Dendritic cell treated with granulocyte-macrophage colony-stimulating factor and Interleukin-4, amounts not matched to agents 40 ng/mL and 50 ng/mL, for 4 days (primary cell): ENCODE data around the gene LIPC.

Source experiments
- H3K27ac Mint-ChIP-seq: one replicate; pipeline ENCODE4 v1.8.0; 2022; ENCODE audit warnings: mild to moderate bottlenecking, mixed read lengths
- H3K27me3 Mint-ChIP-seq: one replicate; pipeline ENCODE4 v1.8.0; 2022; ENCODE audit warnings: mild to moderate bottlenecking, mixed read lengths
- H3K36me3 Mint-ChIP-seq: one replicate; pipeline ENCODE4 v1.8.0; 2022; ENCODE audit warnings: low read depth, mixed read lengths
- H3K4me1 Mint-ChIP-seq: one replicate; pipeline ENCODE4 v1.8.0; 2022; ENCODE audit warnings: low read depth, mixed read lengths
- H3K4me3 Mint-ChIP-seq: one replicate; pipeline ENCODE4 v1.8.0; 2022; ENCODE audit warnings: mild to moderate bottlenecking, moderate library complexity, mixed read lengths
- H3K9me3 Mint-ChIP-seq: one replicate; pipeline ENCODE4 v1.8.0; 2022; ENCODE audit warnings: mixed read lengths
- intact Hi-C: fragments of 100-400 bp; cut with micrococcal nuclease; formaldehyde crosslinking; loops from one replicate; pipeline ENCODE4 v1.15.0; 2022

LIPC gene

GRCh38 chr15:58431221-58432149 lies at the start of gene LIPC:
LIPC (plus strand) TSS chr15:58431991; CDS start chr15:58432033, 42 bp downstream.
- H3K4me3 Mint-ChIP-seq, result no peak within 1 kb of the TSS
- peaks cover 23% of the 10 kb centered on the region for H3K4me1 Mint-ChIP-seq
- H3K27ac Mint-ChIP-seq, result no peak within 1 kb of the TSS
- intact Hi-C loops, result no loop called here
- H3K27me3 Mint-ChIP-seq, result no peaks in the 10 kb centered on the region
- no peaks in the 10 kb centered on the region for H3K9me3 Mint-ChIP-seq
- no peaks in the 10 kb centered on the region for H3K36me3 Mint-ChIP-seq

DNA sequence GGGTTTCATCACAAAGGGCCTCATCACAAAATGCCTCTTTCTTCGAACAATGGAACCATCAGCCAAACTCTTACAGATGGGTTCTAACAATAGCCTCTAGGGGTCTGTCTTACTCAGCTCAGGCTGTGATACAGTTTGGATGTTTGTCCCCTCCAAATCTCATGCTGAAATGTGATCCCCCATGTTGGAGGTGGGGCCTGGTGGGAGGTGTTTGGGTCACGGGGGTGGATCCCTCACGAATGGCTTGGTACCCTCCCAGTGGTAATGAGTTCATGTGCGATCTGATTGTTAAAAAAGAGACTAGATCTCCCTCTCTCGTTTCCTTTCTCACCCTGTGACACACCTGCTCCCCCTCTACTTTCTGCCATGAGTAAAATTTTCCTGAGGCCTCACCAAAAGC lies 47.9 kb upstream of the LIPC start:
- H3K27me3 Mint-ChIP-seq, result peaks cover 2% of the 10 kb centered on the region
- no peak overlapping the region for H3K27ac Mint-ChIP-seq
- intact Hi-C loops, result no loop called here
- H3K36me3 Mint-ChIP-seq, result no peaks in the 10 kb centered on the region
- peaks cover 8% of the 10 kb centered on the region for H3K4me1 Mint-ChIP-seq
- no peaks in the 10 kb centered on the region for H3K9me3 Mint-ChIP-seq
- no peak overlapping the region for H3K4me3 Mint-ChIP-seq

DNA sequence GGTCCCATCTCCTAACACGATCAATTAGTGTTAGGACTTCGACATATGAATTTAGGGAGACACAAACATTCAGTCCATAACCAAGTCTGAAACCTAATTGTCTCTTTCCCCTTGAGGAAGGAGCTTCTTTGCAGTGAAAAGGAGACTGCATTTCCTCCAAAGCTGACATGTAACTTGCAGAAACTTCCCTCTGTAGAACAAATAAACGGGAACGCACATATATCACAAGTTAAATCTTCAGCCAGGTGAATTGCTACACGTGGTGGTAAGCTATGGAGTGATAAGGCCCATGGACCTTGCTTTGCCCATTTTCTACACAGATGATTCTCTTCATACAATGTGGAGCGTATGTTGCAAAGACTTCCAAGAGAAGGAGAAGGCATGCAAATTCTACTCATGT lies 47.1 kb upstream of the LIPC start:
- H3K4me1 Mint-ChIP-seq, result peaks cover 8% of the 10 kb centered on the region
- intact Hi-C loops, result no loop called here
- no peaks in the 10 kb centered on the region for H3K9me3 Mint-ChIP-seq
- no peak overlapping the region for H3K4me3 Mint-ChIP-seq
- H3K27ac Mint-ChIP-seq, result no peak overlapping the region
- peaks cover 2% of the 10 kb centered on the region for H3K27me3 Mint-ChIP-seq
- no peaks in the 10 kb centered on the region for H3K36me3 Mint-ChIP-seq

- Mint-ChIP-seq H3K9me3 (no peaks in the 10 kb centered on the region), H3K4me1 (peaks cover 8% of the 10 kb centered on the region), H3K27ac (no peak overlapping the region), H3K4me3 (no peak overlapping the region), H3K36me3 (no peaks in the 10 kb centered on the region), H3K27me3 (peaks cover 2% of the 10 kb centered on the region)
- intact Hi-C loops, result no loop called here
Observed at GRCh38 chr15:58386081-58386480, 45.7 kb upstream of the LIPC start.

GRCh38 chr15:58386641-58387040 lies 45.1 kb upstream of the LIPC start:
- intact Hi-C loops, result no loop called here
- no peak overlapping the region for H3K27ac Mint-ChIP-seq
- no peak overlapping the region for H3K4me3 Mint-ChIP-seq
- H3K27me3 Mint-ChIP-seq, result peaks cover 2% of the 10 kb centered on the region
- no peaks in the 10 kb centered on the region for H3K36me3 Mint-ChIP-seq
- H3K4me1 Mint-ChIP-seq, result peaks cover 6% of the 10 kb centered on the region
- no peaks in the 10 kb centered on the region for H3K9me3 Mint-ChIP-seq

DNA sequence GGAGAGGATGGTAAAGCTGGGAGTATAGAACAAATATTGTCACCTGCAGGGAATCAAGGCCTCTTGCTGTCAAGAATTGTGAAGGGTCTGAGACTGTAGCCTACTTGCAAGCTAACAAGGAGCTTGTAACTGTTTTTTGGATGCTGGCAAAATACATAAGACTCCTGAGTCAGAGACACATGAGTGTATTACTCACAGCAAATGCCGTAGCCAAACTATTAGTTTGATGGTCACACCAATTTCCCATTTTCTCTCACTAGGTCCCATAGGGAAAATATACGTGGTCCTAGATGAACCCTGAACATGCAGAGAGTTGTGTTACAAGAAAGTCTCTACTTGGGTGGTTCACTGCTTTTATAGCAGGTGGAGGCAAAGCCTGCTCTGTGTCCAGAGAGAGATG lies 44.7 kb upstream of the LIPC start:
- H3K9me3 Mint-ChIP-seq, result no peaks in the 10 kb centered on the region
- intact Hi-C loops, result no loop called here
- H3K36me3 Mint-ChIP-seq, result no peaks in the 10 kb centered on the region
- peaks cover 1% of the 10 kb centered on the region for H3K4me1 Mint-ChIP-seq
- H3K27ac Mint-ChIP-seq, result no peak overlapping the region
- no peak overlapping the region for H3K4me3 Mint-ChIP-seq
- H3K27me3 Mint-ChIP-seq, result no peaks in the 10 kb centered on the region

DNA sequence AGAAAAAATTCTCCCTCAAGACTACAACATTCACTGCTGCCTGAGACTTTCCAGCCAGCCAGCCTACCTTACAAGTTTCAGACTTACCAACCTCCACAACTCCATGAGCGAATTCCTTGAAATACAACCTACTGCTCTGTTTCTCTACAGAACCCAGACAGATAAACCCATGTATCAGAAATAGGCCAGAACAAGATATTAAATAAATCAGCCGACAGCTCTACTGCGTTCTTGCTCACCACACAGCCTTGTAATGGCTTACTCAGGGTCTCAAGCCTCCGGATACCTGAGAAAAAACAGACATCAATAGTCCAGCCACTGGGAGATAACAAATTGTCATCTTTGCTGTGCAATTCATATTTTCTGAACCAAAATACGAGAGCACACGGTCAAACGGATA lies 43.6 kb upstream of the LIPC start:
- H3K27me3 Mint-ChIP-seq, result peaks cover 2% of the 10 kb centered on the region
- no peaks in the 10 kb centered on the region for H3K36me3 Mint-ChIP-seq
- H3K4me1 Mint-ChIP-seq, result peaks cover 4% of the 10 kb centered on the region
- no peak overlapping the region for H3K4me3 Mint-ChIP-seq
- intact Hi-C loops, result no loop called here
- H3K9me3 Mint-ChIP-seq, result no peaks in the 10 kb centered on the region
- no peak overlapping the region for H3K27ac Mint-ChIP-seq

DNA sequence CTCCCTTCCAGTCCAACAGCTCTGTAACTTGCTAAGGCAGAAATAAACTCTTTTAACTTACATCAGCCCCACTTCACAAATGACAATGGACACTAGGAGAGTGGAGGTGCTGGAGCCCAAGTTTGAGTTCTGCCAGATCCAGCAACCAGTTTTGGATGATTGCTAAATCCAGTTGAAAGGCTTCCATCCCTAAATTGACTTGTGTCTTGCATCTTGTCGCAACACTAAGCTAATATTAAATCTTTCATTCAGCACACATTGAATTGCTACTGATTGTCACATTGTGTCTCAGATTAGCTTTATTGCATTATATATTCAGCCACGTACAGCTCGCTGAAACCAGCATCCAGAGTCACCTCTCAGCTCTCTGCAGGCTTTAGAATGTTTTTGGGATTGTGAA lies 41.7 kb upstream of the LIPC start:
- intact Hi-C loops, result no loop called here
- peaks cover 4% of the 10 kb centered on the region for H3K27me3 Mint-ChIP-seq
- no peak overlapping the region for H3K27ac Mint-ChIP-seq
- no peaks in the 10 kb centered on the region for H3K36me3 Mint-ChIP-seq
- H3K9me3 Mint-ChIP-seq, result no peaks in the 10 kb centered on the region
- peaks cover 4% of the 10 kb centered on the region for H3K4me1 Mint-ChIP-seq
- H3K4me3 Mint-ChIP-seq, result no peak overlapping the region

GRCh38 chr15:58390655-58391054 lies 41.1 kb upstream of the LIPC start:
- no peak overlapping the region for H3K27ac Mint-ChIP-seq
- intact Hi-C loops, result no loop called here

GRCh38 chr15:58391088-58391487 lies 40.7 kb upstream of the LIPC start:
- H3K9me3 Mint-ChIP-seq, result no peaks in the 10 kb centered on the region
- no peak overlapping the region for H3K27ac Mint-ChIP-seq
- peaks cover 4% of the 10 kb centered on the region for H3K27me3 Mint-ChIP-seq
- H3K36me3 Mint-ChIP-seq, result no peaks in the 10 kb centered on the region
- intact Hi-C loops, result no loop called here
- H3K4me3 Mint-ChIP-seq, result no peak overlapping the region
- peaks cover 4% of the 10 kb centered on the region for H3K4me1 Mint-ChIP-seq

More at GRCh38 chr15:58390655-58391054, 41.1 kb upstream of the LIPC start:
- no peaks in the 10 kb centered on the region for H3K9me3 Mint-ChIP-seq
- no peaks in the 10 kb centered on the region for H3K36me3 Mint-ChIP-seq
- H3K4me1 Mint-ChIP-seq, result peaks cover 4% of the 10 kb centered on the region
- peaks cover 4% of the 10 kb centered on the region for H3K27me3 Mint-ChIP-seq
- H3K4me3 Mint-ChIP-seq, result no peak overlapping the region

- intact Hi-C loops, result no loop called here
- no peaks in the 10 kb centered on the region for H3K36me3 Mint-ChIP-seq
- H3K27me3 Mint-ChIP-seq, result peaks cover 4% of the 10 kb centered on the region
- no peaks in the 10 kb centered on the region for H3K9me3 Mint-ChIP-seq
- no peak overlapping the region for H3K27ac Mint-ChIP-seq
- H3K4me3 Mint-ChIP-seq, result no peak overlapping the region
- H3K4me1 Mint-ChIP-seq, result peaks cover 4% of the 10 kb centered on the region
Observed at GRCh38 chr15:58392141-58392540, 39.6 kb upstream of the LIPC start.

- intact Hi-C loops, result no loop called here
Observed at GRCh38 chr15:58392611-58393161, 39.1 kb upstream of the LIPC start.

DNA sequence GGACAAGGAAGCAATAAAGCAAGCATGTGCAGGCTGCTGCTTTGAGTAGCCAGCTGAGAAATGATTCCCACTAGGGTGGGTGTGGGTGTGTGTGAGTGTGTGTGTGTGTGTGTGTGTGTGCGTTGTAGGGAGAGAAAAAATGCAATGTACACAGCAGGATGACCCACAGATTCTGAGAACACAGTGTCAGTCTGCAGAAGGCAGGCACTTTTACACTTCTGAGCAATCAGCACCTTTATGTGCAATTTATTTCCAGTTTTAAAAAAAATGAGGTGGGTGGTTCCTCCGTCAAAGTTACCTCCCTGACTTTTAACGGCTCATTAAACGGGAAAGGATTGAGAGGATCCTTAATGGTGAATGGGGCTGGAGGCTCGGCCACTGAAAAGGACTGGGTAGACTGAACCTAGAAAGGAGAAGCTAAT lies 38.5 kb upstream of the LIPC start:
- no peak overlapping the region for H3K4me3 Mint-ChIP-seq
- no peaks in the 10 kb centered on the region for H3K36me3 Mint-ChIP-seq
- H3K27me3 Mint-ChIP-seq, result peaks cover 4% of the 10 kb centered on the region
- peaks cover 4% of the 10 kb centered on the region for H3K4me1 Mint-ChIP-seq
- H3K9me3 Mint-ChIP-seq, result no peaks in the 10 kb centered on the region
- intact Hi-C loops, result no loop called here
- H3K27ac Mint-ChIP-seq, result no peak overlapping the region

More at GRCh38 chr15:58392611-58393161, 39.1 kb upstream of the LIPC start:
- peaks cover 4% of the 10 kb centered on the region for H3K27me3 Mint-ChIP-seq
- H3K4me3 Mint-ChIP-seq, result no peak overlapping the region
- H3K36me3 Mint-ChIP-seq, result no peaks in the 10 kb centered on the region
- no peak overlapping the region for H3K27ac Mint-ChIP-seq
- peaks cover 4% of the 10 kb centered on the region for H3K4me1 Mint-ChIP-seq
- no peaks in the 10 kb centered on the region for H3K9me3 Mint-ChIP-seq

GRCh38 chr15:58396181-58396580 lies 35.6 kb upstream of the LIPC start:
- Mint-ChIP-seq H3K4me3 (no peak overlapping the region), H3K36me3 (no peaks in the 10 kb centered on the region), H3K9me3 (no peaks in the 10 kb centered on the region)

More at GRCh38 chr15:58396181-58396580, 35.6 kb upstream of the LIPC start:
- Mint-ChIP-seq H3K27me3 (peaks cover 4% of the 10 kb centered on the region), H3K4me1 (peaks cover 4% of the 10 kb centered on the region), H3K27ac (no peak overlapping the region)
- intact Hi-C loops, result no loop called here
